ENCODE measurements around the gene DTNBP1.

DNA sequence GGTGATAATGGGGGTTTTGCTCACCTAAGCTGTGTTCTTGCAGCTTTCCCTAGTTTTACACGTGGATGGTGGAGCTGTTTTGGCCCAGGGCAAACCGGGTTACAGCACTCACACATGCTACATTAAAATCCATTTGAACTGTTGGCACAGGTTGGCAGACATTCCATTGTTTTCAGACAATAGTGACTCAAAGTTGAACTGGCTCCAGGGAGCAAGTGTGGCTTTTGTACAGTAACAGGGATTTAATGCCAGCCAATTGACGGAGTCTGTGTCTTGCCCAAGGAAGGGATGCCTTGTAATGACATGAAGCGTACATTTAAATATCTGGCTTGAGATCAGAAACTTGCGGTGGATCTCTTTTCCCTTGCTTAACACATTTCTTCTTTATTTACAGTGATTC is 183.1 kb downstream of the DTNBP1 start:
- TF ChIP-seq, protein P1, sequence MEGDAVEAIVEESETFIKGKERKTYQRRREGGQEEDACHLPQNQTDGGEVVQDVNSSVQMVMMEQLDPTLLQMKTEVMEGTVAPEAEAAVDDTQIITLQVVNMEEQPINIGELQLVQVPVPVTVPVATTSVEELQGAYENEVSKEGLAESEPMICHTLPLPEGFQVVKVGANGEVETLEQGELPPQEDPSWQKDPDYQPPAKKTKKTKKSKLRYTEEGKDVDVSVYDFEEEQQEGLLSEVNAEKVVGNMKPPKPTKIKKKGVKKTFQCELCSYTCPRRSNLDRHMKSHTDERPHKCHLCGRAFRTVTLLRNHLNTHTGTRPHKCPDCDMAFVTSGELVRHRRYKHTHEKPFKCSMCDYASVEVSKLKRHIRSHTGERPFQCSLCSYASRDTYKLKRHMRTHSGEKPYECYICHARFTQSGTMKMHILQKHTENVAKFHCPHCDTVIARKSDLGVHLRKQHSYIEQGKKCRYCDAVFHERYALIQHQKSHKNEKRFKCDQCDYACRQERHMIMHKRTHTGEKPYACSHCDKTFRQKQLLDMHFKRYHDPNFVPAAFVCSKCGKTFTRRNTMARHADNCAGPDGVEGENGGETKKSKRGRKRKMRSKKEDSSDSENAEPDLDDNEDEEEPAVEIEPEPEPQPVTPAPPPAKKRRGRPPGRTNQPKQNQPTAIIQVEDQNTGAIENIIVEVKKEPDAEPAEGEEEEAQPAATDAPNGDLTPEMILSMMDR (conservative IDR thresholded peaks at IDR 0.05), result no peak
- no peak for TF ChIP-seq ZFX (IDR thresholded peaks at IDR 0.05)
